Measurements from ENCODE around the gene FOSL2. TPM values are rescaled to one million over a fixed set of nuclear protein-coding genes. Genes with fewer than 3 reads are reported as not detected.
"Not testable (repeated sequence)": the region's sequence is repeated elsewhere in the genome, so short reads cannot be mapped to it uniquely, and the experiment has no call there.

The FOSL2 gene
- total and polyA plus RNA-seq, 5 donors from 2014 or later: 1.9 to 195 (median 3.1) TPM

- DNase-seq: no peak
- ATAC-seq (ENCODE audit: low read depth in 2 of 2): no peak
- H3K4me3 Mint-ChIP-seq: no peak overlapping the region
- peaks cover 21 to 36% (median 27%) of the 10 kb centered on the region in 4 donors for H3K4me1 Mint-ChIP-seq
- Histone ChIP-seq H3K27me3 (ENCODE audit: control insufficient read depth, insufficient read depth, low read length) (no peaks in the 10 kb centered on the region), H3K27ac (ENCODE audit: insufficient read depth, low read length, poor library complexity, severe bottlenecking) (no peak overlapping the region), H3K4me1 (ENCODE audit: control insufficient read depth, insufficient read depth, low read length, poor library complexity, severe bottlenecking) (peaks cover 27% of the 10 kb centered on the region), H3K4me3 (ENCODE audit: low read depth, low read length) (no peak overlapping the region), H3K9me3 (ENCODE audit: control insufficient read depth in 2 of 2, low read length in 2 of 2) (no peaks in the 10 kb centered on the region), H3K36me3 (ENCODE audit: control insufficient read depth, insufficient read depth, low read length) (no peaks in the 10 kb centered on the region)
- H3K9me3 Mint-ChIP-seq: no peaks in the 10 kb centered on the region
- peaks cover 22% of the 10 kb centered on the region for H3K27me3 Mint-ChIP-seq
- H3K27ac Mint-ChIP-seq: peak overlapping the region in 1 of 3 donors; percentile 8
- H3K36me3 Mint-ChIP-seq: no peaks in the 10 kb centered on the region
Observed at GRCh38 chr2:28370354-28370753, 22.3 kb upstream of the FOSL2 start.

- H3K4me3 ChIP-seq (ENCODE audit: low read depth, low read length); H3K27me3 ChIP-seq (ENCODE audit: control insufficient read depth, insufficient read depth, low read length); H3K27ac Mint-ChIP-seq; DNase-seq; ATAC-seq (ENCODE audit: low read depth in 2 of 2); H3K9me3 Mint-ChIP-seq; H3K4me3 Mint-ChIP-seq; H3K9me3 ChIP-seq (ENCODE audit: control insufficient read depth in 2 of 2, low read length in 2 of 2); H3K36me3 Mint-ChIP-seq; H3K36me3 ChIP-seq (ENCODE audit: control insufficient read depth, insufficient read depth, low read length); H3K27ac ChIP-seq (ENCODE audit: insufficient read depth, low read length, poor library complexity, severe bottlenecking): not testable (repeated sequence)
- H3K4me1 Mint-ChIP-seq: peaks cover 12 to 22% (median 14%) of the 10 kb centered on the region in 4 donors
- peaks cover 17% of the 10 kb centered on the region for H3K27me3 Mint-ChIP-seq
- peaks cover 13% of the 10 kb centered on the region for H3K4me1 ChIP-seq (ENCODE audit: control insufficient read depth, insufficient read depth, low read length, poor library complexity, severe bottlenecking)
Observed at GRCh38 chr2:28371728-28372127, 20.9 kb upstream of the FOSL2 start.

- Mint-ChIP-seq H3K36me3 (no peaks in the 10 kb centered on the region), H3K9me3 (no peaks in the 10 kb centered on the region), H3K4me3 (no peak overlapping the region), H3K4me1 (peaks cover 8 to 14% (median 11%) of the 10 kb centered on the region in 4 donors), H3K27ac (no peak overlapping the region), H3K27me3 (peaks cover 13% of the 10 kb centered on the region)
- H3K36me3 ChIP-seq (ENCODE audit: control insufficient read depth, insufficient read depth, low read length): no peaks in the 10 kb centered on the region
- H3K4me3 ChIP-seq (ENCODE audit: low read depth, low read length): no peak overlapping the region
- no peaks in the 10 kb centered on the region for H3K9me3 ChIP-seq (ENCODE audit: control insufficient read depth in 2 of 2, low read length in 2 of 2)
- H3K4me1 ChIP-seq (ENCODE audit: control insufficient read depth, insufficient read depth, low read length, poor library complexity, severe bottlenecking): peaks cover 8% of the 10 kb centered on the region
- H3K27ac ChIP-seq (ENCODE audit: insufficient read depth, low read length, poor library complexity, severe bottlenecking): no peak overlapping the region
- no peaks in the 10 kb centered on the region for H3K27me3 ChIP-seq (ENCODE audit: control insufficient read depth, insufficient read depth, low read length)
- DNase-seq (no peak), ATAC-seq (ENCODE audit: low read depth in 2 of 2) (no peak)
Observed at GRCh38 chr2:28373854-28374253, 18.8 kb upstream of the FOSL2 start.

- H3K36me3 Mint-ChIP-seq: no peaks in the 10 kb centered on the region
- no peak for DNase-seq
Observed at GRCh38 chr2:28374331-28374730, 18.3 kb upstream of the FOSL2 start.

GRCh38 chr2:28375236-28375635 lies 17.4 kb upstream of the FOSL2 start:
- H3K36me3 ChIP-seq (ENCODE audit: control insufficient read depth, insufficient read depth, low read length): no peaks in the 10 kb centered on the region
- H3K4me1 ChIP-seq (ENCODE audit: control insufficient read depth, insufficient read depth, low read length, poor library complexity, severe bottlenecking): peaks cover 15% of the 10 kb centered on the region
- Mint-ChIP-seq H3K9me3 (no peaks in the 10 kb centered on the region), H3K4me3 (no peak overlapping the region), H3K27me3 (peaks cover 8% of the 10 kb centered on the region), H3K36me3 (no peaks in the 10 kb centered on the region), H3K27ac (no peak overlapping the region), H3K4me1 (peaks cover 11 to 23% (median 14%) of the 10 kb centered on the region in 4 donors)
- no peaks in the 10 kb centered on the region for H3K9me3 ChIP-seq (ENCODE audit: control insufficient read depth in 2 of 2, low read length in 2 of 2)
- ATAC-seq (ENCODE audit: low read depth in 2 of 2): no peak
- H3K27ac ChIP-seq (ENCODE audit: insufficient read depth, low read length, poor library complexity, severe bottlenecking): no peak overlapping the region
- DNase-seq: no peak
- H3K4me3 ChIP-seq (ENCODE audit: low read depth, low read length): no peak overlapping the region
- H3K27me3 ChIP-seq (ENCODE audit: control insufficient read depth, insufficient read depth, low read length): no peaks in the 10 kb centered on the region

More at GRCh38 chr2:28374331-28374730, 18.3 kb upstream of the FOSL2 start:
- Histone ChIP-seq H3K9me3 (ENCODE audit: control insufficient read depth in 2 of 2, low read length in 2 of 2) (no peaks in the 10 kb centered on the region), H3K4me1 (ENCODE audit: control insufficient read depth, insufficient read depth, low read length, poor library complexity, severe bottlenecking) (peaks cover 13% of the 10 kb centered on the region), H3K27ac (ENCODE audit: insufficient read depth, low read length, poor library complexity, severe bottlenecking) (no peak overlapping the region), H3K4me3 (ENCODE audit: low read depth, low read length) (no peak overlapping the region), H3K36me3 (ENCODE audit: control insufficient read depth, insufficient read depth, low read length) (no peaks in the 10 kb centered on the region), H3K27me3 (ENCODE audit: control insufficient read depth, insufficient read depth, low read length) (no peaks in the 10 kb centered on the region)
- peaks cover 11 to 16% (median 13%) of the 10 kb centered on the region in 4 donors for H3K4me1 Mint-ChIP-seq
- no peak for ATAC-seq (ENCODE audit: low read depth in 2 of 2)
- H3K4me3 Mint-ChIP-seq: no peak overlapping the region
- H3K27ac Mint-ChIP-seq: no peak overlapping the region
- H3K27me3 Mint-ChIP-seq: peaks cover 9% of the 10 kb centered on the region
- no peaks in the 10 kb centered on the region for H3K9me3 Mint-ChIP-seq

GRCh38 chr2:28375742-28376631 lies 16.7 kb upstream of the FOSL2 start:
- no peaks in the 10 kb centered on the region for H3K36me3 Mint-ChIP-seq
- Histone ChIP-seq H3K27me3 (ENCODE audit: control insufficient read depth, insufficient read depth, low read length) (no peaks in the 10 kb centered on the region), H3K9me3 (ENCODE audit: control insufficient read depth in 2 of 2, low read length in 2 of 2) (no peaks in the 10 kb centered on the region), H3K4me3 (ENCODE audit: low read depth, low read length) (no peak overlapping the region), H3K4me1 (ENCODE audit: control insufficient read depth, insufficient read depth, low read length, poor library complexity, severe bottlenecking) (peaks cover 15% of the 10 kb centered on the region), H3K36me3 (ENCODE audit: control insufficient read depth, insufficient read depth, low read length) (no peaks in the 10 kb centered on the region), H3K27ac (ENCODE audit: insufficient read depth, low read length, poor library complexity, severe bottlenecking) (no peak overlapping the region)
- ATAC-seq (ENCODE audit: low read depth in 2 of 2): no peak
- H3K27ac Mint-ChIP-seq: peak overlapping the region in 2 of 3 donors; percentile 15 to 48
- H3K4me1 Mint-ChIP-seq: peaks cover 8 to 23% (median 10%) of the 10 kb centered on the region in 4 donors
- no peak overlapping the region for H3K4me3 Mint-ChIP-seq
- H3K9me3 Mint-ChIP-seq: no peaks in the 10 kb centered on the region
- no peak for DNase-seq
- peaks cover 2% of the 10 kb centered on the region for H3K27me3 Mint-ChIP-seq

- Mint-ChIP-seq H3K36me3 (no peaks in the 10 kb centered on the region), H3K27me3 (no peaks in the 10 kb centered on the region), H3K9me3 (peaks cover 0 to 2% (median 0%) of the 10 kb centered on the region in 7 donors), H3K27ac (no peak overlapping the region), H3K4me1 (peaks cover 7 to 23% (median 9%) of the 10 kb centered on the region in 4 donors), H3K4me3 (no peak overlapping the region)
- no peaks in the 10 kb centered on the region for H3K36me3 ChIP-seq (ENCODE audit: control insufficient read depth, insufficient read depth, low read length)
- DNase-seq (no peak), ATAC-seq (ENCODE audit: low read depth in 2 of 2) (no peak)
- H3K27ac ChIP-seq (ENCODE audit: insufficient read depth, low read length, poor library complexity, severe bottlenecking): no peak overlapping the region
- no peak overlapping the region for H3K4me3 ChIP-seq (ENCODE audit: low read depth, low read length)
- no peaks in the 10 kb centered on the region for H3K27me3 ChIP-seq (ENCODE audit: control insufficient read depth, insufficient read depth, low read length)
- H3K4me1 ChIP-seq (ENCODE audit: control insufficient read depth, insufficient read depth, low read length, poor library complexity, severe bottlenecking): peaks cover 15% of the 10 kb centered on the region
- H3K9me3 ChIP-seq (ENCODE audit: control insufficient read depth in 2 of 2, low read length in 2 of 2): no peaks in the 10 kb centered on the region
Observed at GRCh38 chr2:28377195-28377816, 15.4 kb upstream of the FOSL2 start.

All from CD4-positive, CD25-positive, alpha-beta regulatory T cell (primary cell).